Measurements from ENCODE around the gene ZNF140. TPM values are rescaled to one million over a fixed set of nuclear protein-coding genes. Genes with fewer than 3 reads are reported as not detected.

ZNF140 gene
- total RNA-seq, 4 donors from 2014 or later, result 3.9 to 17.5 (median 8.7) TPM

- WGBS, 2 donors, result 0% methylated on average over 5 of the region's 22 CpGs
These were observed 726 bp upstream of the ZNF140 start for GRCh38 chr12:133080026-133080367.

DNA sequence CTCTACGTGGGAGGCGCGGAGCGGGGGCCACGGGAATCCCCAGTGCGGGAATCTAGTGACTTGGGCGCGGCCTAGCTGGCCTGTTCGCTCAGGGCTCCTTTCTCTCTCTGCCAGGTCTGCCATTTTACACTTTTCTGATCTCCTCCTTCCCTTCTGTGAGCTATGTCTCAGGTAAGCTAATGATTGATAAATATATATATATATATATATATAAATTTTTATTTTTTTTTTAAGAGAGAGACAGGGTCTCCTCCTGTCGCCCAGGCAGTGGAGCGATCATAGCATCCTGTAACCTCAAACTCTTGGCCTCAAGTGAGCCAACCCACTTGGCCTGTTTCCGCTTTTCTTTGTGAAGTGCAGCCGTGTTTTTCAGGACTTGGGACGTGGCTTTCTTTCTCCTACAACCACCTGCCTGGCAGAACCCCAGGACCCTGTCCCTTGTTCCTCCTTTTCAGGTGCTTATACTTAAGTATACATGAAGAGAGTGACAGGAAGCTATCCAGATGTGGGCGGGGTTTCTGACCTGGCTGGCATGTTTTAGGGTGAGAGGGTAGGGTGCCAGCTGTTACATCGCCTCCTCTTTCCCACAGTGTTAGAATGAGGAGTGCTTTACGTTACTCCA lies 547 bp downstream of the ZNF140 start:
- Histone ChIP-seq H3K9me3 (peaks cover 5 to 78% (median 75%) of the 10 kb centered on the region in 3 donors), H3K27me3 (no peaks in the 10 kb centered on the region), H3K4me1 (peaks cover 4 to 14% (median 6%) of the 10 kb centered on the region in 3 donors), H3K27ac (peak overlapping the region; percentile 97 to 99 (median 98)), H3K36me3 (peaks cover 17 to 48% (median 21%) of the 10 kb centered on the region in 3 donors), H3K4me3 (peak overlapping the region; percentile 76 to 97 (median 90))
- no peak for DNase-seq
- WGBS, 2 donors, result 25 to 34% methylated on average over 16 to 17 of the region's 17 CpGs
- intact Hi-C loops (cut with DNase I), result no loop called here
- TF ChIP-seq CTCF (IDR thresholded peaks at IDR 0.05), result no peak
- TF ChIP-seq POLR2A (IDR thresholded peaks at IDR 0.05), result no peak

More at GRCh38 chr12:133080026-133080367, 726 bp upstream of the ZNF140 start:
- DNase-seq, result peak; percentile 96
- intact Hi-C loops (cut with DNase I), result no loop called here
- Histone ChIP-seq H3K36me3 (peaks cover 10 to 35% (median 12%) of the 10 kb centered on the region in 3 donors), H3K27ac (peak overlapping the region; percentile 97 to 99 (median 98)), H3K4me1 (peaks cover 4 to 14% (median 6%) of the 10 kb centered on the region in 3 donors), H3K9me3 (peaks cover 5 to 78% (median 72%) of the 10 kb centered on the region in 3 donors), H3K27me3 (no peaks in the 10 kb centered on the region), H3K4me3 (peak overlapping the region; percentile 76 to 97 (median 90))
- TF ChIP-seq CTCF (IDR thresholded peaks at IDR 0.05) (peak in 1 of 6 experiments; percentile 11), POLR2A (IDR thresholded peaks at IDR 0.05) (peak in 1 of 4 donors; percentile 26)

GRCh38 chr12:133083345-133083744 lies 2.6 kb downstream of the ZNF140 start:
- DNase-seq, result no peak
- intact Hi-C loops (cut with DNase I), result no loop called here
- Histone ChIP-seq H3K9me3 (peaks cover under 1 to 78% (median 75%) of the 10 kb centered on the region in 3 donors), H3K27me3 (no peaks in the 10 kb centered on the region), H3K4me1 (peaks cover 4 to 14% (median 6%) of the 10 kb centered on the region in 3 donors), H3K36me3 (peaks cover 29 to 68% (median 29%) of the 10 kb centered on the region in 3 donors), H3K27ac (no peak overlapping the region), H3K4me3 (no peak overlapping the region)
- WGBS, 2 donors, result 93 to 94% methylated on average over 6 of the region's 6 CpGs
- TF ChIP-seq POLR2A (IDR thresholded peaks at IDR 0.05) (no peak), CTCF (IDR thresholded peaks at IDR 0.05) (no peak)

- H3K36me3 ChIP-seq, result peaks cover 15 to 95% (median 21%) of the 10 kb centered on the region in 3 donors
These were observed 24.9 kb downstream of the ZNF140 start for GRCh38 chr12:133105620-133106019.

More at GRCh38 chr12:133105620-133106019, 24.9 kb downstream of the ZNF140 start:
- Histone ChIP-seq H3K4me1 (no peaks in the 10 kb centered on the region), H3K27me3 (no peaks in the 10 kb centered on the region), H3K27ac (no peak overlapping the region), H3K9me3 (peaks cover 23 to 100% (median 100%) of the 10 kb centered on the region in 3 donors), H3K4me3 (peak overlapping the region in 1 of 4 donors; percentile 29)
- 100% methylated on average over 3 of the region's 3 CpGs for WGBS, 2 donors
- intact Hi-C loops (cut with DNase I), result no loop called here
- no peak for TF ChIP-seq POLR2A (IDR thresholded peaks at IDR 0.05)
- no peak for TF ChIP-seq CTCF (IDR thresholded peaks at IDR 0.05)
- DNase-seq, result no peak

Data from esophagus squamous epithelium (tissue), 5 donors.